GM18507 (cell line): ENCODE measurements around the gene TMEM132E.

Experiments
- DNase-seq: peaks from one replicate; pipeline ENCODE4 v3.0.0; 2011; ENCODE audit warnings: low read depth; ENCODE audit not compliant: insufficient read length; ENCODE audit errors: extremely low spot score
- FAIRE-seq: peaks from 2 replicates; lab custom pipeline; 2011; peaks lifted over from hg19 to GRCh38; lab: Jason Lieb, UNC

The TMEM132E gene

GRCh38 chr17:34589120-34589965 is 10.0 kb downstream of the TMEM132E start:
- FAIRE-seq (no peak), DNase-seq (no peak)

DNA sequence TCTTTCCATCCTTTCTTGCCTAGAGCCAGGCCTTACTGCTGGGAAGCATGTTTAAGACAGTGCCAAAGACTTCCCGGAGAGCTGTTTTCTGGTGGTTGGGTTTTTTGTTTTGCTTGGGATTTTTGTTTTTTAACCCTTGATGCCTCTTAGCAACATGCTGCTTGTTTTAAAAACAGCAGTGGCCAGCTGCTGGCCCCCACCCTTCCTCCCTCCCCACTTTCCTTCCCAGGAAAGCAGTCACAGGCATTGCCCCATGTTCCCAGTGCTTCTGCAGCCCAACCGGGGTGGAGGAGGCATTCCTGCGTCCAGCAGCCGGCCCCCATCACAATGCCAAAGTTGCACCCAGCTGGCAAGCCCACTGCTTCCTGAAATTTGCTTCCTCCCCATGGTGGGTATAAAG is 12.6 kb downstream of the TMEM132E start:
- no peak for DNase-seq
- FAIRE-seq, result no peak

- FAIRE-seq, result no peak
- DNase-seq, result no peak
These were observed 17.5 kb downstream of the TMEM132E start for GRCh38 chr17:34596920-34597319.

DNA sequence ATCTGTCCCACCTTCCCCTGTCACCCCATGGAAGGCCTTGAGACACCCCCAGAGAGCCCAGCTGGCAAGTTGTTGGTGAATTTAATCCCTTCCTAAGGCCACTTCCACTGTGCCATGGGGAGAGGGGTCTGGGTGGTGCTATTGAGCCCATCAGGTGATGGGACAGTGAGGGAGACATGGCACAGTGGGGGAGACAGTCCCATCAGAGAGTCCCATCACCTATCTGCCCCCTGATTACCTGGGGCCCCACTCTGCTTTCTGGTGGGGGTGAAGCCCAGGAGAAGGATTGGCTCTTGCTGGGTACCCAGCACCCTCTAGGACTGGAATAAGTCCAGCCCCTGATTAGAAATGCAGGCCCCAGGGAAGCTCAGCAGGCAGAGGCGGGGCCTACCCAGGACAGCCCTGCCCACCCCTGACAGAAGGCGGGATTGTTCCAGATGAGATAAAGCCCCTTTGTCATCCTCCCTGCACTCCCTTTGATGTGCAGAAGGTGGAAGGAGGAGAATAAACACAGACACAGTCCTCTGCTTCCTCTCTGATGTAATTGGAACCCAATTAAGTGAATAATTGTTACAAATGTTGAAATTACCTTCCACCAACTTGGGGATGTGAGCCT is 18.9 kb downstream of the TMEM132E start:
- FAIRE-seq, result no peak
- DNase-seq, result no peak

- FAIRE-seq (no peak), DNase-seq (no peak)
These were observed 22.0 kb downstream of the TMEM132E start for GRCh38 chr17:34601416-34601815.

- FAIRE-seq (no peak), DNase-seq (no peak)
These were observed 24.6 kb downstream of the TMEM132E start for GRCh38 chr17:34603974-34604373.

- FAIRE-seq (no peak), DNase-seq (no peak)
These were observed 27.4 kb downstream of the TMEM132E start for GRCh38 chr17:34606763-34607162.

DNA sequence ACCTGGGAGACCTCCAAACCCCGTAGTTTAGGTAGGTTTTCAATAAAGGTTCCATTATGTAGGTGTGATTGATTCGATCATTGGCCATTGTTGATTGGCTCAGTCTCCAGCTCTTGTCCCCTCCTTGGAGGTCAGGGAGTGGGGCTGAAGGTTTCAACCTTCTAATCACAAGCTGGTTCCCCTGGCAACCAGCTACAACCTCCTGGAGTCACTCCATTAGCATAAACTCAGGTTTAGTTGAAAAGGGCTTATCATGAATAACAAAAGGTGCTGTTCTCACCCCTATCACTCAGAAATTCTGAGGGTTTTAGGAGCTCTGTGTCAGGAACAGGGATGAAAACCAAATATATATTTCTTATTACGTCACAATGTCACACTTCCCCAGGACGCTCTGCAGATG is 28.5 kb downstream of the TMEM132E start:
- DNase-seq, result no peak
- FAIRE-seq, result no peak

DNA sequence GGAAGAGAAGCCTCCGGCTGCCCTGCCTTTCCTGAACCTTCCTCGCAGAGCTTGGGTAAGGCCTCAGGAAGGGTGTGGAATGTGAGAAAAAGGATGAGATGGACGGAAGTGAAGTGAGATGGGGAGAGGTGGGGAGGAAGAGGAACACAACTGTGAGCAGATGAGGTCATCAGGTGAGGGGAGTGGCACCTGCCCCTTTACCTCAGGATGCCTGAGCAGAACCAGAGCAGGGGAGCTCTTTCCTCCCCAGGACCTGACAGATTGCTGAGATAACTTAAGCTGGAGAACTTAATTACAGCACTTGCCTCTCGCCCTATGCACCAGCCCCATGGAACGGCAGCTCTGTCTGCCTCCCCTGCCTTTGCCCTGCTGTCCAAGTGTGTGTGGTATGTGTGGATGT is 29.8 kb downstream of the TMEM132E start:
- FAIRE-seq, result no peak
- no peak for DNase-seq

GRCh38 chr17:34610039-34610438 is 30.7 kb downstream of the TMEM132E start:
- no peak for FAIRE-seq
- DNase-seq, result no peak

DNA sequence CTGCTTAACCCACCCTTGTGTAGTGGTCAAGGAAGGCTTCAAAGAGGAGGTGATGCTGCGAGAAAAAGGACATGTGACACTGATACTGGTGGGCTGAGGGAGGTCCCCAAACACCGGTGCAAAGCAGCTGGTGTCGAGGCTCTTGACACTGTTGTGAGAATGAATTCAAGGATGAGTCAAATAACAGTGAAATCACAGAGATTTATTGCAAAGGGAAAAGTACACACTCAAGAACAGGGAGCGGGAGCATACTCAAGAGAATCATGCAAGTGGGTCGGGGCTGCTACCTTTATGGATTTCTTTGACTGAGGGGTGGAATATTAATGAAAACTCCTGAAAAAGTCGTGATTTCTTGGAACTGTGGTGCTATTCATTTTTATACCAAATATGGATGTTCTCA is 31.1 kb downstream of the TMEM132E start:
- DNase-seq (no peak), FAIRE-seq (no peak)

GRCh38 chr17:34613064-34614019 is 34.0 kb downstream of the TMEM132E start:
- no peak for DNase-seq
- no peak for FAIRE-seq

DNA sequence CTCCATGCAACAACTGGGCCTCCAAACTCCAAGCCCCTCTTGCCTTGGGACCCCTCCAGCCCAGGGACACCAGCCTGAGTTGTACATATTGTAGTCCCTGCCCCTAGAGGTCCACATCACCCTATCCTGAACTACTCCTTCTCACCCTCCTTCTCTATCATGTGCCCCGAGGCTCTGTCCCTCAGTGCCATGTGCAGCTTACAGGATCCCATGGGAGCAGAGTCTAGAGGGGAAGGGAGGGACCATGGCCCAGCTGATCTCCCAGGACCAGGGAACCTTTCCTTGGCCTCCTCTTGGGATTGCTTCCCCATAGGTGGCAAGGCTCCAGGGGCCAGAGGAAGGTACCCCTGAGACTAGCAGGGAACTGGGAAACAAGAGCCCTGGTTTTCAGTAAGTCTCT is 35.3 kb downstream of the TMEM132E start:
- FAIRE-seq (no peak), DNase-seq (no peak)

DNA sequence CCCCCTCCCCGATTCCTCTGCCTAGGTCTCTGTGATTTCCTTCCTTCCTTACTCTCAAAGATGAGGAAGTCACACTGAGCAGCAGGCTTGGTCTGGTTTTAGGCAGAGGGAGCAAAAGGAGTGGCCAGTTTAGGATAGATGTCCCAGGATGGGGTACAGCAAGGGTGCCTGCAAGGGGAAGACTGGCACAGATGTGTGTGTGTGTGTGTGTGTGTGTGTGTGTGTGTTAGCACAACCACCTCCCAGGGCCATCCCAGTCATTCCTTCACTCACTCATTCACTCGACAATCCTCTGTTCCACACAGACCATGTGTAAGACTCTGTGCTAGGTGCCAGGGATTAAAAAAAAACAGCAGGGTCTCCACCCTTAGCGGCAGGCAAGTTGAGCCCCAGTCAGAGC is 35.9 kb downstream of the TMEM132E start:
- FAIRE-seq (no peak), DNase-seq (no peak)

GRCh38 chr17:34616148-34616547 is 36.8 kb downstream of the TMEM132E start:
- DNase-seq, result no peak

DNA sequence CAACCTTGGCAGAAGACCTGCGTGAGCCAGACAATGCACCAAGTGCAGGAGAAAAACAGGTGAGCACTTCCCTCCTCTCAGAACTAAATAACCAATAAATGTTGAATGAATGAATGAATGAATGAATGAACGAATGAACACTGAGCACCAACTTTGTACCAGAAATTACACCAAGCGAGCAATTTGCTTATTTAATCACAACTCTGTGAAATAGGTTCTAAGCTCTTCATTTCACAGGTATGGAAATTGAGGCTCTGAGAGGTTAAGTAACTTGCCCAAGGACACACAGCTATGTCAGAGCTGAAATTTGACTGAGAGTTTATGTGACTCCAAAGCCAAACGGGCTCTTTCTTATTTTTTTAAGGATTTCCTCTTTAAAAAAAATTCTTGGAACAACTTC is 38.0 kb downstream of the TMEM132E start:
- no peak for FAIRE-seq

More at GRCh38 chr17:34616148-34616547, 36.8 kb downstream of the TMEM132E start:
- FAIRE-seq, result no peak

DNA sequence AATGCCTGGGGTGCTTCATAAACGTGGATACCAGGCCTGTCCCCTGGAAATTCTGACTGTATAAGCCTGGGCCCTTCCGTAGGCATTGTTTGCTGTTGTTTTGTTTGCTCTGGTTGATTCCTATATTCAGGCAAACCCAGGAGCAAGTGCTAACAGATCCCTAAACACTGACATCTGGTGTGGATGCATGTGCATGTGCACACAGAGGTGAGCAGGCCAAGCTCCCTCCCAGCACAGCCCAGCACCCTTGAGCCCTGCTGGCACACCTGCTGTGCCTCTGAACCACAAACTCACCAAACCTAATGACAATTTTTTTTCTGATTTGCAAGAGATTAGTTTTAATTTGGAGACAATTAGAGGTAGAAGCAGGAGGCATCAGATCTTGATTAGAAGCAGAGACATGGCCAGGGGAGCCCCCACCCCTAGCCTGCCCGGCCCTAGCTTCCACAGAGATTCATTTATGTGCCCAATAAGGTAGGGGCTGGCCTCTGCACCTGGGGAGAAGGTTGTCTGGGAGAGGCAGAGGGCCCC is 40.4 kb downstream of the TMEM132E start:
- FAIRE-seq (no peak), DNase-seq (no peak)

More for the DNA sequence above, 38.0 kb downstream of the TMEM132E start:
- no peak for DNase-seq

DNA sequence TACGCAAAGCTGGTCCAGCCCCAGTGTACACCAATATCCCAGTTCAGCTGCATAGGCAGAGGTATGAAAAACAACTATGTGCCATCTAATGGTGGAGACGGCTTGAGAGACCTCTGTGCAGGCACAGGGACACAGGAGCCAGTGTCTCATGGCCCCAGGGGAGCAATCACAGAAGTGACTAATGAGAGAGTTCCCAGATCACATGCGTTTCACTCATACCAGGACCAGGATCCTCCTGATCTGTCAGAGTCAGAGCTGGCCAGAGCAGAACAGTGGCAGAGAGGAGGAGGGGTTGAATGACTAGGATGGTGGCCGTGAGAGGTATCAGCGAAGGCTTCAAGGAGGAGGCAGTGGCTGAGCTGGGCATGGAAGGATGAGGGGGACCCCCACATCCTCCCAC is 41.1 kb downstream of the TMEM132E start:
- FAIRE-seq (no peak), DNase-seq (no peak)

- FAIRE-seq, result no peak
- DNase-seq, result no peak
These were observed 43.7 kb downstream of the TMEM132E start for GRCh38 chr17:34622862-34623623.
